GM18909 (cell line): ENCODE results near the gene APOBEC3G.
"Not testable (repeated sequence)": the region's sequence is repeated elsewhere in the genome, so short reads cannot be mapped to it uniquely, and the experiment has no call there.

ENCODE experiments used
- ATAC-seq: cut with Tn5 transposase; IDR thresholded peaks from one replicate; pipeline ENCODE4 v1.9.1; 2021; ENCODE audit warnings: mild to moderate bottlenecking; ENCODE audit not compliant: unreplicated experiment, poor library complexity

The APOBEC3G gene

DNA sequence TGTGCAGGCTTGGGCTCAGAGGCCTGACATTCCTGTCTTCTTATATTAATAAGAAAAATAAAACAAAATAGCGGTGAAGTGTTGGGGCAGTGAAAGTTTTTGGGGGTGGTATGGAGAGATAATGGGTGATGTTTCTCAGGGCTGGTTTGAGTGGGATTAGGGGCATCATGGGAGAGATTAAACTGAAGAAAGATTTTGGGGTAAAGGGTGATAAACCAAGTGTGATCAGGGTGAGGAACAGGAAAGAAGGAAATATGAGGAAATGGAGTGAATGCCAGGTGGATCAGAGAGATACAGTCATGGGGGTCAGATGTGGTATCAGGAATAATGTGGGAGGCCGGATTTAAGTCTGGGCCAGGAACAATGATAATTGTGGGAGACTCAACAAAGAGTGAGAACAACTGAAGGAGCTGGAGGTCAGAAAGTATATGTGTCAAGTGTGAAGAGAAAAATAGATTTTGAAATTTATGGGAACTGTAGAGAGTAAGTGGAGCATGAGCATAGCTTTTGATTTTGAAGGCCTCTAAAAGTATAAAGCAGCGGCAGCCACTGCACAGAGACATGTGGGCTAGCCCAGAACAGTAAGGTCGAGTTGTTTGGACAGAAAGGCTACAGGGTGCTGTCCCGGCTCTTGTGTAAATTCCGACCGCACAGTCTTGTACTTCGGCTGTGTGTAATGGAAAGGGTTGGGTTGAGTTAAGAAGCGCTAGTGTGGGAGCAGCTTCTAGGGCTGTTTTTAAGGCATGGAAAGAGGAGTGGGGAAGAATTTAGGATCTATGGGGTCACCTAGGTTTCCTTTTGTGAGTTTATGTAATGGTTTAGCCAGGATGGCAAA lies 10.4 kb upstream of the APOBEC3G start:
- ATAC-seq = not testable (repeated sequence)

DNA sequence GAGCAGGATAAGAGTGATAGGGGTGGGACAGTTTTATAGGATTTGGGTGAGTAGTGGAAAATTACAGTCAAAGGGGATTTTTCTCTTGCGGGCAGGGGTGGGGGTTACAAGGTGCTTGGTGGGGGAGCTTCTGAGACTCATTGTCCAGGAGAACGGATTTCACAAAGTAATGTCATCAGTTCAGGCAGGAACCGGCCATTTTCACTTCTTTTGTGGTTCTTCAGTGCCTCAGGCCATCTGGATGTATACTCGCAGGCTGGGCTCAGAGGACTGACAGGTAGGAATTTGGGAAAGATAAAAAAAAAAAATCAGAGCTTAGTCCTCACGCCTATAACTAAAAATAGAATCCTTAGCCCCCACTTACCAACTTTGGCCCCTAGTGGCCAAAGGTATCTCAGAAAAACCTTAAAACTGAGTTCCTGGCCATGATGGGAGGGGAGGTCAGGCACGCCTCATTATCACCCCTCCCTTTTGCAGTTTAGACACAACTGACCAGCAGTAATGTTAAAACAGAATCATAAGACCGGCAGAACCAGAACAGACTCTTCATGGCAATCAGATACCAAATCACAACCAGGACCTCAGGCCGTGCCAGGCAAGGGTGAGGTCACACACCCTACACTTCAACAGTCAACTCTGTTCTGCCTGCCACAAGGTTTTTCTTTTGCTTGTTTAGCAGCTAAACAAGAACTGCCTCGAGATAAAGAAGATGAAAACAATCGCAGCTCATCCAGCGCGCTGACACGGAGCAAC lies 8.9 kb upstream of the APOBEC3G start:
- ATAC-seq = no peak

DNA sequence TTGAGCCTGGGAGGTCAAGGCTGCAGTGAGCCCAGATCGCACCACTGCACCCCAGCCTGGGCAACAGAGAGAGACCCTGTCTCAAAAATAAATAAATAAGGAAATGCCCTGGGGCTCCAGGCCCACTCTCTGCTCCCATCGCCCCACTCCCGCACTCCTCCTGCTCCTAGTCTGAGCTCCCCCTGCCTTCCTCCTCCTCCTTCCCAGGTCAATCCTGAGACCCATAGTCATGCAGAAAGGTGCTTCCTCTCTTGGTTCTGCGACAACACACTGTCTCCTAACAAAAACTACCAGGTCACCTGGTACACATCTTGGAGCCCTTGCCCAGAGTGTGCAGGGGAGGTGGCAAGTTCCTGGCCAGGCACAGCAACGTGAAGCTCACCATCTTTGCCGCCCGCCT lies 6.9 kb upstream of the APOBEC3G start:
- ATAC-seq = no peak

DNA sequence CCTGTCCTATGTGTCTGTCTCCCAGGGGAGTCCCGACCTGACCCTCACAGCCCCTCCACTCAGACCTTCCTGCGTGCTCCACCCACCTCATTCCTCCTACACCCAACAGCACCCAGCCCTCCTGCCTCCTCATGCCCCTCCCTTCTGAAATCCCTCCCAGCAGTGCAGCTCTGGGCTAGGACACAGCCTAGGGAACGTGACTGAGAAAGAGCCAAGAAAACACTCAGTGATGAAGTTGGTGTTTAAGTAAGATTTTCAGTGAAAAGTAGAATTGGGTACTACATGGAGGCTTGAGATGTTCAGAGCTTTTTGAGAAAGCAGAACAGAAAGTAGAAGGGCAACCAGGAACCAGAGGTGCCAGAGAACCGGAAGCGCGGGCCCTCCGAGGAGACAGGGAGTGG lies 4.5 kb upstream of the APOBEC3G start:
- peak; percentile 40 for ATAC-seq

DNA sequence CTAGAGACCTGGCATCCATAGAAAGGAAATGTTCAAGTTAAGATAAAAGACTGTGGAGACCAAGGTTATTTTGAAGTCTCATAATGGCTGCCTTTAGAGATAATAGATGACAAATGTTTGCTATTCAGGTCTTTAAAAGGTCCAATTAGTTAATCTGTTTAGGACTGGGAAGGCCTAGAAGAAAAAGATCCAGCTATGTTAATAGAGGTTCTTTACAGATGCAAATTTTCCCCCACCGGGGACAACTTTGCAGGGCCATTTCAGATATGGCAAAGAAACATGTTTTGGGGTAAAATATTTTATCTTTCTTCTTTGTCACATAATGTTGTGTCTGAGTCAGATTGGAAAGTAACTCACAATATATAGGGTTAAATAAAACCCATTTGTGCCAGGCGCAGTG lies 3.1 kb upstream of the APOBEC3G start:
- ATAC-seq = no peak

DNA sequence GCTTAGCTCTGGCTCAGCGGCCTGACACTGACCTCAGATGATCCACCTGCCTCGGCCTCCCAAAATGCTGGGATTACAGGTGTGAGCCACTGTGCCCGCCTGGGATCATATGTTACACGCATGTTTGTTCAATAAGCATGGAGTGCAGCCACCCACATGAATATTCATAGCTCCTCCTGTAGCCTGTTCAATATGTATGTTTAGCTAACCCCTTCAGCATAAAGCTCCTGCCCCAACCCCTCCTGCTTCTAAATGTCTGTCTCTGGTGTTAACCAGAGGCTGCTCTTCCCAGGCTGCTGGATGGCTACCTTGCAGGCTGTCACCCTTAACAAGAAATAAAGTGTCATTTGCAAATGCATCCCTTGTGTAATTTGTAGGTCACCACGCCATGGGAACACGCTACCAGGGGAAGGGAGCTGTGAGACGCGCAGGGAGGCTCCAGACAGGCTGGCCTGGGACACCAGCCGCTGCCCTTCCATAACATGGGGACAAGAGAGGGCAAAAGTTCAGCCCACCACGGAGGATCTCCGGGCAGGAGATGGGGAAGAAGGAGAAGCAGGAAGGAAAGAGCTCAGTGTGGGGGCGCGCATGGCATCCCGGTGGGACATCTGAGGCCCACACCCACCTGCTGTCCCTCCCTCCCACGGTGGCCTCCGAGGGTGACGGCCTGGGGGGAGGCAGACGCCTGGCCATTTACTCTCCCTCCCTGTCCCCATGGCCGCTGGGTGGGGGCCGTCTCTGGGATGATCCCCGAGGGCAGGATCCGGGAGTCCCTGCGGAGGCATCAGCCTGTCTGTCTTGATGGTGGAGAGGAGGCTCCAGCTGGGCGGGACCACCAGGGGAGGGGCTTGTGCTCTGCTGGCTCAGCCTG lies 685 bp upstream of the APOBEC3G start:
- not testable (repeated sequence) for ATAC-seq

DNA sequence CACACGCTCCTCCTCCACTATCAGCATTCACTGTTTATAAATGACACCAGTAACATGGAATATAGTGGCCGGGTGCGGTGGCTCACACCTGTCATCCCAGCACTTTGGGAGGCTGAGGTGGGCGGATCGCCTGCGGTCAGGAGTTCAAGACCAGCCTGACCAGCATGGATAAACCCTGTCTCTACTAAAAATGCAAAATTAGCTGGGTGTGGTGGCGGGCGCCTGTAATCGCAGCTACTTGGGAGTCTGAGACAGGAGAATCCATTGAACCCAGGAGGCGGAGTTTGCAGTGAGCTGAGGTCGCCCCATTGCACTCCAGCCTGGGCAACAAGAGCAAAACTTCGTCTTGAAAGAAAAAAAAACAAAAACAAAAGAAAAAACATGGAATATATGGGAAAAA lies 837 bp downstream of the APOBEC3G start:
- ATAC-seq = not testable (repeated sequence)

DNA sequence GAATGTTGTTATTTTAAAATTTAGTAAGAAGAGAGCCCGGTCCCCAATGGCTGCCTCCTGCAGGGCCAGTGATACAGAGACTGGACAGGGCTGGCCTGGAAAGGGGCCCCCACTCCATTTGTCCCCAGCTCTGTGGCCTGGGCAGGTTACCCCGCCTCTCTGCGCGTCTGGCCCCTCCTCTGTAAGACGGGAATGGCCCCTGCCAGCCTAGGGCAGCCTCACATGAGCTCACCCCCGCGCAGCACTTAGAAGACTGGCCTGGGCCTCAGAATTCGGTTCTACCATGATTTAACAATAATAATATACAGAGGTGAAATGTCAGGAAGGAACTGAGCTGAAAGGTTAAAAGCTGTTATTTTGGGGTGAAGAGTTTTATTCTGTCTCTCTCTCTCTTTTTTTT lies 1.3 kb downstream of the APOBEC3G start:
- ATAC-seq = no peak

DNA sequence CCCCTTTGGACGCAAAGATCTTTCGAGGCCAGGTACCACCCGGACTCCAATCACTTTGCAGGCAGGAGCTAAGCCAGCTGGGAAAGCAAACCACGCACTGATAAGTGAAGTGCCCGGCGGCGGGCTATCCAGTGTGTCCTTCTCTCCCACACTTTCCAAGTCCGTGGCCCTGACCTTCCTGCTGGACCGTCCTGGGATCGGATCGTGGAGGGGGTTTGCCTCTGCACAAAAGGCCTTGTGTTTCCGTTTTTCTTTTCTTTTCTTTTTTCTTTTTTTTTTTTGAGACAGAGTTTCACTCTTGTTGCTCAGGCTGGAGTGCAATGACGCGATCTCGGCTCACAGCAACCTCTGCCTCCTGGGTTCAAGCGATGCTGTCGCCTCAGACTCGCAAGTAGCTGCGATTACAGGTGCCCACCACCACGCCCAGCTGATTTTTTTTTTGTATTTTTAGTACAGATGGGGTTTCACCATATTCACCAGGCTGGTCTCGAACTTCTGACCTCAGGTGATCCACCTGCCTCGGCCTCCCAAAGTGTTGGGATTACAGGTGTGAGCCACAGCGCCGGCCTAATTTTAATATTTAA lies 2.1 kb downstream of the APOBEC3G start:
- ATAC-seq = not testable (repeated sequence)

DNA sequence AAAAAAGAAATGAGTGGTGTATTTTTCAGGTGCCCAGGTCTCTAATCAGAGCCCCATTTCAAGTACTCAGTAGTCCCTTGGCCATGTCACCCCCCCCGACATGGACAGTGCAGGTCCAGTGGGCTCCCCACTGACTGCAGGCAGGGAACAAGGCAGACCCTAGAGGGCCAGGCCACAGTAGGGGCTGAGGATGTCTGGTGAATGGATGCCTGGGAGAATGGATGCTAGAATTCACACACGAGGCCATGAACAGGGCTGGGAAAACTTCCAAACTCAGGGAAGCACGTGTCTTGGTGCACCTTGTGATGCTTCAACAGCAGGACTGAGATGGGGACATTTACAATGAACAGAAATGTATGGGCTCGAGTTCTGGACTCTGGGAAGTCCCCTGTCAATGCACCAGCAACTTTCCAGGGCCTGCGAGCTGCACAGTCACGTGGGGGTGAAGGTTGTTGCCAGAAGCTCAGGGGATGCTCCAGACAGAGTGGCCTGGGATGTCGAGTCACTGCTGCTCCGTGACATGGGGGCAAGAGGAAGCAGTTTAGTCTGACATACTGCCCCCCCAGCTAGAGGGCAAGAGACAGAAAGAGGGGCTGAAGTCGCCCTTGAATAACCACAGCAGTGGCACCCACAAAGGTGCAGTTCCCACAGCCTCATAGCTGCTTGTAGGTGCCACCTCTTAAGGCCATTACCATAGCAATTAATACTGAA lies 3.1 kb downstream of the APOBEC3G start:
- ATAC-seq = no peak

DNA sequence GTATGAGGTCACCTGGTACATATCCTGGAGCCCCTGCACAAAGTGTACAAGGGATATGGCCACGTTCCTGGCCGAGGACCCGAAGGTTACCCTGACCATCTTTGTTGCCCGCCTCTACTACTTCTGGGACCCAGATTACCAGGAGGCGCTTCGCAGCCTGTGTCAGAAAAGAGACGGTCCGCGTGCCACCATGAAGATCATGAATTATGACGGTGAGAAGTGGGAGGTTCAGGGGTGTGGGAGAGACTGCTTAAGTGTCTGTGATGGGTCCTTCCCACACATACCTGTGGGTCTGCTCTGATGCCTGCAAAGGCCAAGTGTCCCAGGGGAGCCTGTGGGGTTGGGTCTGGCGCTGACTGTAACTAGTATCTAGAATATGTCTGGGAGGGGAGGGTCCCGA lies 3.9 kb downstream of the APOBEC3G start:
- ATAC-seq = no peak

DNA sequence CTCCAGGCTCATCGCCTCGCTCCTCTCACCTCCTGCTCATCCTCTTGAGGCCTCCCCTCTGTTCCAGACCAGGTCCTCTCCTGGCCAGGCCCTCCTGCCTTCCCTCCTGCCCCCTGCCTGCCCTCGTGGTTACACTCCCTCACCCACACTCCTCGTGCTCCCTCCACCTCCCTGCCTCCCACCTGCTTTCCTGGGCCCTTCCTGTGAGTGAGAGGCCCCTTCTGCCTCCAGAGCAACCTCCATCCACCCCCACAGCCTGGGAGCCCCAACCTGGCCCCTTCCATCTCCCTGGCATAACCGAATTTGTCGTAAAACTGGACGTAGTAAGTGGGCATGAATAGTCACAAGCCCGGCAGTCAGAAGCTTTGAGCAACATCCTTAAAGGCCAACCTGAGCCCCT lies 4.5 kb downstream of the APOBEC3G start:
- no peak for ATAC-seq

DNA sequence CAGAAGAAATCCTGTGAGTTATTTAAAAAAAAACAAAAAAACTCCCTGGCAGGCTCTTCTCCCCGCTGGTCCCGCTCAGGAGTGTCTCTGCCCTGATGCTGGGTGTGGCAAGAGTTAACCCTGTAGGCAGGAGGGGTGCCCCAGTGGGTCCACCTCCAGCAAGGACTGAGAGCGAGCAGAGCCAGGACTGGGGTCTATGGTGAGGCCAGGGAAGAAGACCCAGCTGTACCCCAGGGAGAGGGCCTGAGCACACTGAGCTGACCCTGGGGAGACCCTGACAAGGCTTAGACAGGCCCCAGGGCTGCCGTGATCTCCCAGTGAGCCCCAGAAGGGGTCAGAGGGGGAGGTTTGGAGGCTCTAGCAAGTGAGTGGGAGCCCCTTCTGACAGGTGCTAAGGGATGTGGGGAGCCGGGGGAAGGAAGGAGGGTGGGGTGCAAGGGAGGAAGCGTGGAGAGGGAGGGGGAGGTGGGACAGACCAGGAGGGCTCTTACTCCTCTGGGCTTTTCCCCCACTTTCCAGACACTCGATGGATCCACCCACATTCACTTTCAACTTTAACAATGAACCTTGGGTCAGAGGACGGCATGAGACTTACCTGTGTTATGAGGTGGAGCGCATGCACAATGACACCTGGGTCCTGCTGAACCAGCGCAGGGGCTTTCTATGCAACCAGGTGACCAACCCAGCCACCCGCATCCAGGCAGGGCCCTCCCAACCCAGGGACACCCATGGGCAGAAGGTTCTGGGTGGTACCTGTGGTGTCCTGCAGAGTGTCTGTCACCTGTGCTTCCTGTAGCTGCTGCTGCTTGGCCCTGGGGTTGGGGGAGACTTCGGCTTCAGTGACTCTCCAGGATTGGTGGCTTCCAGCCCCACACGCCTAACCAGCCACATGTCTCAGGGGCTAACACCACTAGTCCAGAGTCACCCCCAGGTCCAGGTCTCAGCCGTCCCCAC lies 6.4 kb downstream of the APOBEC3G start:
- ATAC-seq = no peak

DNA sequence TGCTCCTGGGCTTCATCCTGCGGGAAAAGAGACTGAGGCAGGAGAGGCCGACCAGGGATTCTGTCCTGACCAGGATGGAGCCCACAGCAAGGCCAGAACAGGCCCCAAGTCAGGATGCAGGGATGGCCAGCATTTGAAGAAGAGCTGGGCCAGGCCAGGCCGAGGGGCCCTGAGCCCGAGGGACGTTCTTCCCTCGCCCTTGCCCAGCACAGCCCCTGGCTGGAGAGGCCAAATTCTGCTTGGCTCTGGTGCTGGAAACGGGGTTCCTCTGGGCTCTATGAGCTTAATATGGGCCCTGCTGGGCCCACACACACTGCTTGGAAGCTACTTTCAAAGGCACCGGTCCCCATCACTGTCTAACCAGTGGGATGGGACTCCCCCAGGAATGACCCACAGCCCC lies 7.6 kb downstream of the APOBEC3G start:
- ATAC-seq = no peak

DNA sequence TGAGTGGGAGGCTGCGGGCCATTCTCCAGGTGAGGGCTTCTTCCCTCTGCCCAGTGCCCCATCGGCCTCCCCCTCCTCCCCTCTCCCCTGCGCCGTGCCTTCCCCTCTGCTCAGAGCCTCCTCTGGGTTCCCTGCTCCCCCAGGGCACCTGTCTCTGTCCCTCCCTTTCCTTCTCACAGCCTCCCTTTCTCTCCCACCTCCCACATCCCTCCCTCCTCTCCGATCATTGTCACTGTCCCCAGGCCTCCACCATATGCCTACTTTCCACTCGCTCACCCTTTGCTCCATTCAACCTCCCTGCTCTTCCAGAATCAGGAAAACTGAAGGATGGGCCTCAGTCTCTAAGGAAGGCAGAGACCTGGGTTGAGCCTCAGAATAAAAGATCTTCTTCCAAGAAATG lies 10.0 kb downstream of the APOBEC3G start:
- no peak for ATAC-seq

DNA sequence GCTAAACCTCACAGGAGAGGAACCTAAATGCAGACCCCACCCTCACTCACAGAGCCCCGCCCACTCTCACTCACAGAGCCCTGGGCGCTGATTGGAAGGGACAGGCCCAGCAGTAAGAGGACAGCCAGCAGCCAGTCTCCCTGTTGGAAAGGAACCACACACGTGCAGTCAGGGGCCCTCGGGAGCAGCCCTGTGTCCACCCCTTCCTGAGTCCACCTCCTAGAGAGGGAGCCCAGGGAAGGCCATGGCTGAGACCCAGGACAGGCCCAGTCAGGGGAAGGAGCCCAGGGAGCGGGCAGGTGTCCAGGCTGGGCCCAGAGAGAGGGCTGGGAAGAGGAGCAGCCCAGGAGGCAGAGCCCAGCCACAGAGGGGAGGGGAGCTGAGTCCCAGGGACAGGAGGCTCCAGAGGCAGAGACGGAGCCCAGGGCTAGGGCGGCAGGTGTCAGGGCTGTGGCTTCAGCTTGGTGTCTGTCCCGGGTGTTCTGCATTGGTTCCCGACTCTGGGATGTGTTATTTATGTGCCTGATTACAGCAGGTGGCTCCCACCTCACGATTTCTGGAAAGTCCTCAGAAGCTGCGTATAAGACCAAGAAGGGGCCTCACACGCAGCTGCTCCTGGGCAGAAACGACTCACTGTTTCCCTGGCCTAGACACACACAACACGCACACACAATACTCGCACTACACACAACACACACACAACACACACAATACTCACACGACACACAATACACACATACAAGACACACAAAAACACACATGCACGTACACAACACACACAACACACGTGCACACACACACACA lies 11.0 kb downstream of the APOBEC3G start:
- ATAC-seq = no peak

DNA sequence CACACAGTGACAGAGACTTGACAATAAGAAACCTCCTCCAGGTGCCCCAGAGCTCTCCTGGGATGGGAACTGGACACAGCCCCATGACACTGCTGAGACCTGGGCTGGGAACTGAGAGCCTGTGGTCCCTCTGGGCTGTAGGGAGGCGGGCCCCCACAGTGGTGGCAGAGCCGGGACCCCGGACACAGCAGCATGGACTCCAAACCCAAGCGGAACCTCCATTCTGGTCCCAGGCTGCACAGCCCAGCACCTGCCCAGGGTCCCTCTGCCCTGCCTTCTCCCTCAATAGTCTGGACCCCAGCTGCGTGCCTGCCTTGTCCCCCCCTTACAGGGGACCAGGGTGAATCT lies 11.6 kb downstream of the APOBEC3G start:
- ATAC-seq = no peak

DNA sequence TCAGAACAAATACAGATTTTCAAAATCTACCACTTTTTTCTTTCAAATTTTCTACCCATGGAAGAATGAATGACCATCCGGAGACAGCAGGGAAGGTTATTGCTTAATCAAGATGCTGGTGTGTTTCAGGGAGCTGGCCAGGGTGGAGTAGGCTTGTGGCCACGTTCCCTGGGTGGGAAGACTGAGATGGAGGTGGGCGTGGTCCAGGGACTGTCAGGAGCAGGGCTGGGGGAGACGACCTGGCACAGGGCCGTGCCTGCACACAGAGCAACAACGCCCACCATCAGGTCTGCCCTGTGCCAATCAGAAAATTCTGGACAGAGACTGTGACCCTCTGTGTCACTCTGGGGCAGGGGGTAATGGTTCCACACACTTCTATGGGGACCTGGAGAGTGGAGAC lies 12.9 kb downstream of the APOBEC3G start:
- no peak for ATAC-seq
